Kasumi-1 (cell line): ENCODE data around the gene MSI1.
"Not testable (repeated sequence)": the region's sequence is repeated elsewhere in the genome, so short reads cannot be mapped to it uniquely, and the experiment has no call there.

Source experiments
- DNase-seq, 2 experiments: peaks; one replicate each; lab custom pipeline; 2025; lab: John Stamatoyannopoulos, UW

The MSI1 gene

DNA sequence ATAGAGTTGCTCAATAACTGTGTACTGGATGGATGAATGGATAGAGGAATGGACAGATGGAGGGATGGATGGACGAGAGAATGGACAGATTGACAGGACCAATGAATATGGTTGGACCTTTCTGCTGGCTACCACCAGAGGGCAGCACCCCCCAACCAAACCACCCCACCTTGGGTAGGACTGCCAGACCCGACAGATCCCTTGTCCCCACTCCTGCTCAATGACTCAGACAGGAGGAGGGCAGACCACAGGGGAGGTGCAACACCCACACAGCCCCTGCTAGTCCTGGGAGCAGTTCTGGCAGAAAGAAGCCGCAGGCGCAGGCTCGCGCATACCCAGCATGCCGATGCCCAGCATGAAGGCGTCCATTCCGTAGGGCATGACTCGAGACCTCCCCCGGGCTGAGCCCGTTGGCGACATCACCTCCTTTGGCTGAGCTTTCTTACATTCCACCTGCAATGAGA is 12.4 kb downstream of the MSI1 start:
- peak; percentile 75 to 88 for DNase-seq

DNA sequence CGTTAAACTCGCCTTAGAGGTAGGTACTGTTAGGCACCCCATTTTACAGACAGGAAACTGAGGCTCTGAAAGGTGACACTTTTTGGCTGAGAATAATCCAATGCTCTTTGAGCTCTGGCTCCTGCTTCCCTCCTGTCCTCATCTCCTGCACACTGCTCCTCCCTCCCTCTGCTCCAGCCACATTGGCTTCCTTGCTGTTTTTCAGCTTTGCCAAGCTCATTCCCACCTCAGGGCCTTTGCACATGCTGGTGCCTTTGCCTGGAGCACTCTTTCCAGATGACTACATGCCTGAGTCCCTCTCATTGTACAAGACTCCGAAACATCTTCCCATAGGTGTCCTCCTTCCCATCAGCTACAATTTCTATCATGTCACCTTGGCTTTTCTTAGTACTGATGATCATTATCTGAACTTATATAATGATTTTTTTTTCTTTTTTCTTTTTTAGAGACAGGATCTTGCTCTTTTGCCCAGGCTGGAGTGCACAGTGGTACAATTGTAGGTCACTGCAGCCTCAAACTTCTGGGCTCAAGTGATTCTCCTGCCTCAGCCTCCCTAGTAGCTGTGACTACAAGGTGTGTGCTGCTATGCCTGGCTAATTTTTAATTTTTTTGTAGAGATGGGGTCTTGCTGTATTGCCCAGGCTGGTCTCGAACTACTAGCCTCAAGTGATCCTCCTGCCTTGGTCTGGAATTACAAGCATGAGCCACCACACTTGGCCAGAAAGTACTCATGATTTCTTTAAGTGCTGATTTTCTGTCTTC is 15.2 kb downstream of the MSI1 start:
- no peak for DNase-seq

DNA sequence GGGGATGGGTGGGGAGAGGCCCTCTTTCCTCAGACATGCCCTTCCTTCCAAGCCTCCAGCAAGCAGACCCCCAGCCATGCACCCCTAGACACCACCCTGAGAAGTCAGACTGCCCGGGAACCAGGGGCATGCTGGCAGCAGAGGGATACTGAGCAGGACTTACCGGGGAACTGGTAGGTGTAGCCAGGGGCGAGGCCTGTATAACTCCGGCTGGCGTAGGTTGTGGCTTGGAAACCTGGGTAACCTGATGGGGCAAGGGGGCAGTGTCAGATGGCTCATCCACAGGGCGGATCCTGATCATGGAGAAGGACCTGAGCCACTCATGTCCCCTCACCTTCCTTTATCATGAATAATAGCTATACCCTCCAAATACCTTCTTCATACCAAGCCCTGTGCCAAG is 15.8 kb downstream of the MSI1 start:
- DNase-seq = no peak

DNA sequence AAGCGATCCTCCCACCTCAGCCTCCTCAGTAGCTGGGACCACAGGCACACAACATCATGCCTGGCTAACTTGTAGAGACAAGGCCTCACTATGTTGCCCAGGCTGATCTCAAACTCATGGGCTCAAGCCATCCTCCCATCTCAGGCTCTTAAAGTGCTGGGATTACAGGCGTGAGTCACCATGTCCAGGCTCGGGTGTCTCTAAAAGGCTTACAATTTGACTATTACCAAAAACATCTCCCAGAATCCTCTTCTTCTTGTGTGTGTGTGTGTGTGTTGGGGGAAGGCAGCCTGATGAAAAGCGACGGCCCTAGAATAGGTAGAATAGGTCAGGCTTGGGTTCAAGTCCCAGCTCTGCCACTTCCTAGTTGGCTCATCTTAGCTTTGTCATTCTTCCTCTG is 16.8 kb downstream of the MSI1 start:
- no peak for DNase-seq

DNA sequence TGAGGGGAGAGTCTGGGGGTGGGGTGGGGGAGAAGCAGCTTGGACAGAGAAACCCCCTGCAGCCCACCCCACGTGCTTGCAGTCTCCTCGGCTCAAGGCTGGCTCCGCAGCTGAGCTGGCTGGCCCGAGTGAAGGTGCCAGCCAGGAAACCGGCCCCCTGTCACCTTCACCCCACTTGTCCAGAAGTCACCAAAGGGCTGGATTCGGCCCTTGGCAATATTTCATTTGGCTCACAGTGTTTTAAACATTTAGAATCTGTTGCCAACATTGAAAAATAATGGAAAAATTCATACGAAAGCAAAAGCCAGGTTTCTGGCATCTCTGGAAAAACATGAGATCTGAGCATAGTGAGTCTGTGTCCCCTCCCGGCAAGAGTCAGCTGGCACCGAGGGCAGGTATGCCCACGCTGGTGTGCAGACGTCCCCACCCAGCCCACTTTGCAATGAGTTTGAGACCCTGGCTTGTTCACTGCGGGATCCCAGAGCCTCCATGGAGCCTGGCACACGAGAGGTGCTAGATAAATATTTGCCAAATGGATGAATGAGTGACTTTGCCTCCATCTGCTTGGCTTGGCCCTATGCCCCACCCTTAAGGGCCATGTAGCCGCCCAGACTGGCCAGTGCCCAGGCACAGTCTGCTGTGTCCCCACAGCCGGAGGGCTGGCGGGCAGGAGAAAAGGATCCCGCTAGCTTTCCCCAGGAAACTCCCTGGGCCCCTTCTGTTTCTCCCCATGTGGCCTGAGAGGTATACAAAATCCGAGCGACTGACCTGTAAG is 18.2 kb downstream of the MSI1 start:
- DNase-seq = no peak

DNA sequence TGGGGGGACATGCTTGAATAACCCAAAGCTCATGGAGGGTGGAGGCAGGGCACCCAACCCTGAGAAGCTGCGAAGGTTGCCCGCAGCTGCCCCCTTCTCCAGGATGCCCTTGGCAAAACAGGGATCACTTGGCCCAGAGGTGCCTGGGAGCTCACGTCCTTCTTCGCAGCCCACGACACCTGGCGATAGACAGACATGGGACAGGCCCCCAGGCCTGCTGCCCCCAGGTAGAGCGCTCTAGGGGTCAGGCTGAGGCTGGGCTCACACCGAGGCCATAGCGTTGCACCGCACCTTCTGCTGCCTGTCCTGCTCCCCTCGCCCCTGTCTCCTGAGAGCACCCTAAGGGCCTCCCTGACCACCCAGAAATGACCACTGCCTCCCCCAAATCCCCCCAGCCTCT is 21.2 kb downstream of the MSI1 start:
- no peak for DNase-seq

DNA sequence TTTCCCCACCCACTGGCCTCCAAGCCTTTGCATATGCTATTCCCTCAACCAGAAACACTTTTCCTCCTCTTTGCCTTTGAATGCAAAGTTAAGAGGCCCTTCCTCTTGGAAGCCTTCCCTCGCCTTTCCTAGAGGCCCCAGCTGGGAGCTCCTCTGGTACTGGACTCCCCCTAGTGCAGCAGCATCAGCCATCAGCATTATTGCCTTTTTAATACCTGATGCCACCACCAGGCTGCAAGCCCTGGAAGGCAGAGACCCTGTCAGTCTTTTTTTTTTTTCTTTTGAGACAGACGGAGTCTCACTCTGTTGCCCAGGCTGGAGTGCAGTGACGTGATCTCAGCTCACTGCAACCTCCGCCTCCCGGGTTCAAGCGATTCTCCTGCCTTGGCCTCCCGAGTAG is 22.3 kb downstream of the MSI1 start:
- DNase-seq = no peak

DNA sequence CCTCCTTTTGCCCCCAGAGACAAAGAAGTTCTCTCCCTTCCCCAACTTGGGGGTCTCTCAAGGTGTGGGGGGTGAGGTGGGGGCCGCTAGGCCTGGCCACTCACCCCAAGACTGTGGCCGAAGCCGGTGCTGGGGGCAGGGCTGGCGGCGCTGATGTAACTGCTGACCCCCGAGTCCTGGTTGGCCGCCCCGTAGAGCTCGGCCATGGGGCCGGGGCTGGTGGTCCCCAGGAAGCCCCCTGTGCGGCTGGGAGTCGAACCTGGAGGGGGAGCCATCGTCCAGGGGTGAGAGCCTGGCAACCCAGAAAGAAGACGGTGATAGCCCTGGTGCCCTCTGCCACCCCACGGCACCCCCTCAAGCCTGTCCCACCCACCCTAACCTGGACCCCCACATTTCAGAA is 22.9 kb downstream of the MSI1 start:
- DNase-seq = no peak

DNA sequence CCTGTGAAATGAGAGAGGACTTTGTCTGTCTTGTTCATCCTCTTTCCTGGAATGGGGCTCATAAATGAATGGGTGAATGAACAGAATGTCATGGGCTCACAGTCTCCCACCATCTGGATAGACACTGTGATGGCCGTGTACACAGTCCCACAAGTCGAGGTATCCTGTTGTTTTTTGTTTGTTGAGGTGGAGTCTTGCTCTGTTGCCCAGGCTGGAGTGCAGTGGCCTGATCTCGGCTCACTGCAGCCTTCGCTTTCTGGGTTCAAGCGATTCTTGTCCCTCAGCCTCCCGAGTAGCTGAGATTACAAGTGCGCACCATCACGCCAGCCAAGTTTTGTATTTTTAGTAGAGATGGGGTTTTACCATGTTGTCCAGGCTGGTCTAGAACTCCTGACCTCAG is 25.3 kb downstream of the MSI1 start:
- DNase-seq = no peak

DNA sequence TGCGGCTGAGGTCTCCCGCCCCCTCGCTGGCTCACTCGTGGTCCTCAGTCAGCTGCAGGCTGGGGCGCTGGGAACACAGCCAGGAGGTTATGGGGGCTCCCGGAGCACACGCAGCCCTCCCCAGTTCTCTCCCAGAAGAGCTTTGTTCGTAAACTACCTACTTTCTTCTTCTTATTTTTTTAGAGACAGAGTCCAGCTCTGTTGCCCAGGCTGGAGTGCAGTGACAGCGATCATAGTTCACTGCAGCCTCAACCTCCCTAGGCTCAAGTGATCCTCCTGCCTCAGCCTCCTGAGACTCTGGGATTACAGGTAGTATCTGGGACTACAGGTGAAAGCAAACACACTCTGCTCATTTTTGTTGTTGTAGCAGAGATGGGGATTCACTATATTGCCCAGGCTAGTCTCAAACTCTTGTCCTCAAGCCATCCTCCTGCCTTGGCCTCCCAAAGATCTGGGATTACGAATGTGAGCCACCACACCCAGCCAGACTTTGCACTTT is 25.9 kb downstream of the MSI1 start:
- DNase-seq = no peak

DNA sequence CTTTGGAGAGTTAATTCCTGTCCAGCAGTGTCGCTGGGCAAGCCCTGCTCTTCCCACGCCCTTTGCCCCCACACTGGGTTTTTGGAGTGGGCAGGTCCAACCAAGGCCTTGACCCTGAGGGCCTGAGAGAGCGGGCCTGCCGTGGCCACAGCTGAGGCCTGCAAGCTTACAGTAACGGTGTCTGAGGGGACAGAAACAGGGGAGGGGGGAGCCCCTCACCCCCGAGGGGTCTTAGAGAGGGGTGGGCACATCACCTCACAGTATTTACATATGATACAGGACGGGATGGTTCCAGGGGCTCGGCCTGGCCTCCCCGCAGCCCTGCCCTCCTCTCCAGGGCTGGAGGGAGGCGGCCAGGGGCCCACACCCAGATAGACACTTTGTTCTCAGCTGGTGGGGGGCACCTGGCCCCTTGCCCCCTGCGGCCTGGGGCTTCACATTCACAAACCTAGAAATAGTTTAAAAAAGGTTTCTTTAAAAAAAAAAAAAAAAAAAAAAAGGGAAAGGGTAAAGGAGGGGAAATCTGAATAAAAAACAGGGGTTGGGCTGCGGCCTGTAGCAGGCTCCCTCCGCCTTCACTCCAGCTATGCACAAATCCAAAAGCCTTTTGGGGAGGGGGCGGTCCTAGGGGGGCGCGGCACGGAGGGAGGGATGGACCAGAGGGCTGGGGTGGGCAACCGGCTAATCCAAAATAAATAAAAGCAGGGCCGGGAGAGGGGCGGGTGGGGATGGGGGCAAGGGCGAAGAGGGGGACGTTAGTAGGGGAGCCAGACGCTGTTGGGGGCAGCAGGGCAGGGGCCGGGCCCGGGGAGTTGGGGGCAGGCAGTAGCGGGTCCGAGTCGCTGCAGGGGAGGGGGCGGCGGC is 26.6 kb downstream of the MSI1 start:
- no peak for DNase-seq

DNA sequence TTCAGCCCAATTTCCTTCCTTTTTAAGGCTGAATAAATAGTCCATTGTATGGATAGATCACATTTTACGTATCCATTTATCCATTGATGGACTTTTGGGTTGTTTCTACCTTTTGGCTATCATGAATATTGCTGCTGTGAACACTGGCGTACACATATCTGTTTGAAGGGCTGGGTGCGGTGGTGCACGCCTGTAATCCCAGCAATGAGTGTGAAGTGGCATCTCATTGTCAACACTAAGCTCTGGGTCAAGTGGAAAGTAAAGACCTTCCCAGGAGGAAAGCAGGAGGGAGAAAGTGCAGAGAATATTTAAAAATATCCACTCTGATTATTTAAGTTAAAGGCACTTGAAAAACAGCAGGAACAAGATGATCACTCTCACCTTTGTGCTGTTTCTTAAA is 29.7 kb downstream of the MSI1 start:
- DNase-seq = no peak

DNA sequence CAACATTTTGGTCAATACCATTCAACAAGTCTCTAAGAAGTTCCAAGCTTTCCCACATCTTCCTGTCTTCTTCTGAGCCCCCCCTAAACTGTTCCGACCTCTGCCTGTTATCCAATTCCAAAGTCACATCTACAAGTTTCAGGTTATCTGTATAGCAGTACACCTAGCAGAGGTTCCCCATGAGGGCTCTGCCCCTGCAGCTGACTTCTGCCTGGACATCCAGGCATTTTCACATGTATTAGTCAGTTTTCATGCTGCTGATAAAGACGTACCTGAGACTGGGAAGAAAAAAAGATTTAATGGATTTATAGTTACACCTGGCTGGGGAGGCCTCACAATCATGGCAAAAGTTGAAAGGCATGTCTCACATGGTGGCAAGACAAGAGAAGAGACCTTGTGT is 31.2 kb downstream of the MSI1 start:
- DNase-seq = no peak

DNA sequence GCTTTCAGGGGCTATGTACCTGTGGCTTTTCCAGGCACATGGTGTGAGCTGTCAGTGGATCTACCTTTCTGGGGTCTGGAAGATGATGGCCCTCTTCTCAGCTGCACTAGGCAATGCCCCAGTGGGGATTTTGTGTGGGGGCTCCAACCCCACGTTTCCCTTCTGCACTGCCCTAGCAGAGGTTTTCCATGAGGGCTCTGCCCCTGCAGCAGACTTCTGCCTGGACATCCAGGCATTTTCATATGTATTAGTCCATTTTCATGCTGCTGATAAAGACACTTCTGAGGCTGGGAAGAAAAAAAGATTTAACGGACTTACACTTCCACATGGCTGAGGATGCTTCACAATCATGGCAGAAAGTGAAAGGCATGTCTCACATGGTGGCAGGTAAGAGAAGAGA is 32.6 kb downstream of the MSI1 start:
- not testable (repeated sequence) for DNase-seq

DNA sequence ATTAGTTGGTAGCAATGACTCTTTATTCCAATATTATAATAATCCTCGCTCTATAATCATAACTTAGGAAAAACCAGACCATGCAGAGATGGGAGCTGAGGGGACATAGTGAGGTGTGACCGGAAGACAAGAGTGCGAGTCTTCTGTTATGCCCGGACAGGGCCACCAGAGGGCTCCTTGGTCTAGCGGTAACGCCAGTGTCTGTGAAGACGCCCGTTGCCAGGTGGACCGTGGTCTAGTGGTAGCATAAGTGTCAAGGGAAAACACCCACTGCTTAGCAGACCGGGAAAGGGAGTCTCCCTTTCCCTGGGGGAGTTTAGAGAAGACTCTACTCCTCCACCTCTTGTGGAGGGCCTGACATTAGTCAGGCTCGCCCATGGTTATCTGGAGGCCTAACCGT is 33.5 kb downstream of the MSI1 start:
- DNase-seq = not testable (repeated sequence)

DNA sequence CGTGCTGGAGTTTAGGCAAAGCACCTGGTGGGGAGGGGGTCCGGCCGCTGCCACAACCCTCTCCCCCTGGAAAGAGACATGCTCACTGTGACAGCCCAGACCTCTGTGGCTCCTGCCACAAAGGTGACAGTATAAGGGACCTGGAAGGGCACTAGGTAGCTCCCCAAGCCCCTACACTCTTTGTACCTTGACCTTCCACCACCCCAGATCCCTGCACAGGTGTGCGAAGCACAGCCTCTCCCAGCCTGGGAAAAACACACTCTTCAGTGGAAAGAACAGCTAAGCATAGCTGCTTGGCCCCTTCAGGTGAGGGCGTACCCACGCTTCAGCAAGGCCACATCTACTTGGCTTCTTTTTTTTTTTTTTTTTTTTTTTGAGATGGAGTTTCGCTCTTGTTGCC is 36.4 kb downstream of the MSI1 start:
- DNase-seq = no peak

DNA sequence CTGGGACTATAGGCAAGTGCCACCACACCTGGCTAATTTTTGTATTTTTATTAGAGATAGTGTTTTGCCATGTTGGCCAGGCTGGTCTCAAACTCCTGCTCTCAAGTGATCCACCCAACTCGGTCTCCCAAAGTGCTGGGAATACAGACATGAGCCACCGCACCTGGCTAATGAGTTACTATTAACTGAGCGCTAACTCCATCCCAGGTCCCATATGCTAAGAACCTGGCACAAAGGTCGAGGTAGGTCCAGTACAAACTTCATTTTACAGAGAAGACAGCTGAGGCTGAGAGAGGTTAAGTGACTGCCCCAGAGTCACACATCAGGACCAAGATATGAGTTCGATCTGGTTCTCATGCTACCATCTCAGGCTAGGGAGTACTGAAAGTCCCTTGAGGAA is 36.9 kb downstream of the MSI1 start:
- no peak for DNase-seq

DNA sequence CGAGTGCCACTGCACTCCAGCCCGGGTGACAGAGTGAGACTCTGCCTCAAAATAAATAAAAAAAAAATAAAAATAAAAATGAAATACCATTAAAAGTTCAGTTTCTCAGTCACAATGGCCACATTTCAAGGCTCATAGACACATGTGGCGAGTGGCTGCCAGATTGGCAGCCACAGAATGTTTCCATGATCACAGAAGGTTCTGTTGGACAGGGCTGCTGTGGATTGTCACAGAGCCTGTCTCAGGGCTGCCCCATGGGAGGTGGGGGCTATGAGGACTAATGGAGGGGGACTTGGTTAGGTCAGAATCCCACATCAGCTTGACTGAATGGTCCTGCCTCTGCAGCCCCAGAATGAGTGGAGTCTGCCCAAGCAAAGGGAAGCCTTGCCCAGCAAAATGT is 37.6 kb downstream of the MSI1 start:
- no peak for DNase-seq

DNA sequence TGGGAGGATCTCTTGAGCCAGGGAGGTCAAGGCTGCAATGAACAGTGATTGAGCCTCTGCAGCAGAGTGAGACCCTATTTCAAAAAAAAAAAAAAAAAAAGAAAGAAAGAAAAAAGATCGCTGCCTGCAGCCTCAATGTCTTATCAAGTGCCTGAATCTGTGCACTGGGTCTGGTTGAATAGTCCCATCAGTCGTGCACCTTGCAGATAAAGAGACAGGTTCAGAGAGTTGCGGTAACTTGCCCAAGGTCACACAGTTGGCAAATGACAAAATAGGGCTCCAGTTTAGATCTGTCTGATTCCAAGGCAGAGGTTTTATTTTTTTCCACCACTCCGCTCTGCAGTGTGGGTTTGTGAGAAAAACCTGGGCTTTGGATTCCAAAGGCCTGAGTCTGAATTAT is 40.7 kb downstream of the MSI1 start:
- DNase-seq = no peak

DNA sequence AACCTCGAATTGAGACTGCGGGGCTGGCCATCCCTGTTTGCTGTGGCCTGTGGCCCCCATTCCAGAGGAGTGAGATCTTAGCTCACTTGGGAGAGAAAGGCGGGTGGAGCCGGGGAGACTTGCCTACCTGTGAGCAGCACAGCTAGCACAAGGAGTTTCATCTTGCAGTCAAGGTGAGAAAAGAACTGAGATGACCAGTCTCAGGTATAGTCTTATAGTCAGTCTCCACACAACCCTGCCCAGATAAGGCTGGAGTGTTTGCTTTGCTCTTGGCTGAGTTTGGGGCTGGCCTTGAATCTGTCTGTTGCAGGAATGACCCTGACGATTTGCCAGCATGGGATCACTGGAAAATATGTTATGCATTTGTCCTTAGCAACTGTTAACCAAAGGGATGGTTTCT is 41.4 kb downstream of the MSI1 start, which contains the start of gene PLA2G1B:
Gene PLA2G1B, minus strand, starts transcription at position 187 of the 400 bp plus-strand sequence. Its CDS starts 26 bp downstream, at position 161.
- DNase-seq = no peak

DNA sequence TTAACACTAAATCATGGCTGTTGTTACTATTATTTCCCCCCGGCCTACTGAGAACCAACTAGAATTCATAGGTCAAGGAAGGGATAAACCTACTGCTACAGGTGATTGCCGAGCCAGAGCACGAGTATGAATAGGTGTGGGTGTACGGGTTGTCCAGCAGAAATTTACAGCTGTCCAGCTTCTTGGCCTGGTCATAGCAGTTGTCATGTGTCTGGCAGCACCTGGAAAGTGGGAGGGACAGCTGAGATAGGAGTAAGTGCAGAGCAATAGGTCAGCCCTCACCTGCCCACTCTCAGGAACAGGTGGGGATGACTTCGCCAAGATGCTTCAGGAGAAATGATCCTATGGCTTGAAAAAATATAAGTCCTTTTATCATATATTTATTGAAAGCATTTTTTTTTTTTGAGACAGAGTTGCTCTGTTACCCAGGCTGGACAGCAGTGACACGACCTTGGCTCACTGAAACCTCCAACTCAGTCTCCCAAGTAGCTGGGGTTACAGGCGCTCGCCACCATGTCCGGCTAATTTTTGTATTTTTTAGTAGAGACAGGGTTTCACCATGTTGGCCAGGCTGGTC is 44.0 kb downstream of the MSI1 start:
- DNase-seq = no peak

DNA sequence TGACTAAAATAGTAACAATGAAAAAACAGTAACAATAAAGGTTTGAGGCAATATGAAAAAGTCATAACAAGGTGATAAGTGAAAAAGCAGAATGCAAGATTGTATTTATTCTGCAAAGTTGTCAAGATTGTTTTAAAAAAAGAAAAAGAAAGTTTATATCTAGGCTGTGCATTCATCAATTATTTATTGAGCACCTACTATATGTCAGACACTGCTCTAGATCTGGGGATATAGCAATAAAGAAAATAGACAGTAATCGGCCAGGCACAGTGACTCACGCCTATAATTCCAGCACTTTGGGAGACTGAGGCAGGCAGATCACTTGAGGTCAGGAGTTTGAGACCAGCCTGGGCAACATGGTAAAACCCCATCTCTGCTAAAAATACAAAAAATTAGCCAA is 45.2 kb downstream of the MSI1 start:
- DNase-seq = no peak
